Activated naive CD8-positive, alpha-beta T cell treated with anti-CD3 and anti-CD28 coated beads, Interleukin-2, amount 50 U/mL, for 24 hours (primary cell): ENCODE measurements around the gene PRSS38.

Experiments
- ATAC-seq: fragments of 150-1000 bp; cut with Tn5 transposase; one replicate; pipeline ENCODE4 v1.10.0; 2021
- DNase-seq: peaks from one replicate; pipeline ENCODE4 v3.0.0; 2021
- H3K27ac Mint-ChIP-seq: one replicate; pipeline ENCODE4 v1.8.0; 2021; ENCODE audit warnings: mild to moderate bottlenecking, mixed read lengths
- H3K27me3 Mint-ChIP-seq: one replicate; pipeline ENCODE4 v1.8.0; 2021; ENCODE audit warnings: mixed read lengths
- H3K36me3 Mint-ChIP-seq: one replicate; pipeline ENCODE4 v1.8.0; 2021; ENCODE audit warnings: low read depth, mixed read lengths
- H3K4me1 Mint-ChIP-seq: one replicate; pipeline ENCODE4 v1.8.0; 2021; ENCODE audit warnings: mixed read lengths
- H3K4me3 Mint-ChIP-seq: one replicate; pipeline ENCODE4 v1.8.0; 2021; ENCODE audit warnings: mild to moderate bottlenecking, moderate library complexity, mixed read lengths
- H3K9me3 Mint-ChIP-seq: one replicate; pipeline ENCODE4 v1.8.0; 2021; ENCODE audit warnings: mixed read lengths

Gene PRSS38

DNA sequence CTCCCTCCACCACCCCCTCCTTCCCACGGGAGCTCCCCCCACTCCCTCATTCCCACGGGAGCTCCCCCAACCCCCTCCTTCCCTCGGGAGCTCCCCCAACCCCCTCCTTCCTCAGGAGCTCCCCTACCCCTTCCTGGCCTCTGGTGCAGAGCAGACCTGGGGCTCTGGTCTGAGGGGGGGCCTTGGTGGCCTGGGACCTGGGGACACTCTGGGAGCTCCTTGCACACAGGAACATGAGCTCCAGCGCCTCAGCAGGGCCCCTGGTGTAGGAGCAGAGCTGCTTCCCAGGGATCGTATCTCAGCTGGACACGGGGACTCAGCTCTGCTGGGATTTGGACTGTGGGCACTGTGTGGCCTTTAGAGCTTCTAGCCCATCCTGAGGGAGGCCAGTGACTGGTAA lies 19.7 kb upstream of the PRSS38 start:
- Mint-ChIP-seq H3K36me3 (no peaks in the 10 kb centered on the region), H3K4me1 (no peaks in the 10 kb centered on the region), H3K27me3 (no peaks in the 10 kb centered on the region), H3K4me3 (no peak overlapping the region), H3K9me3 (no peaks in the 10 kb centered on the region), H3K27ac (no peak overlapping the region)
- ATAC-seq, result no peak
- DNase-seq, result no peak

DNA sequence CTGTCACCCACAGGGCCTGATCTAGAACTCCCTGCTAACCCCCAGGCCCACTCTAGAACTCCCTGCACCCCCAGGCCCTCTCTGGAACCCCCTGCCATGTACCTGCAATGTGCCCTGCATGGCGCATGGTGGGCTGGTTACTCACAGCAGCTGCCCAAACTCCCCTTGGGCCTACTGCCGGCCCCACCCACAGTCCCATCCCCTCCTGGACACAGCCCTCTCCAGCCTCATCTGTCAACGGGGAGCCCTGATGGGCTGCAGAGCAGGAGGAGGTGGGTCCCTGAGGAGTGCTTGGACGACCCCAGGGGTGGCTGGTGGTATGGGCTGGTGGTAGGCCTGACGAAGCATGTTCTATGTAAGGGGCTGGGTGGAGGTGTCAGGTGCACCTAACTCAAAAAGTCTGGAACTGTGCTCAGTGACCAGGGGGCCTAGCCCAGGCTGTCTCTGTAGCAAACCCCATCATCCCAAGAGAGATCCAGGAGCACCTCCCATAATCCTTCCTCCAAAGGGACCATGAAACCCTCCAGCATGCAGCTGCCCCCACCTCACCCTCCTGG lies 19.0 kb upstream of the PRSS38 start:
- ATAC-seq, result no peak
- Mint-ChIP-seq H3K4me3 (no peak overlapping the region), H3K36me3 (no peaks in the 10 kb centered on the region), H3K27me3 (no peaks in the 10 kb centered on the region), H3K27ac (no peak overlapping the region), H3K9me3 (no peaks in the 10 kb centered on the region), H3K4me1 (no peaks in the 10 kb centered on the region)
- DNase-seq, result no peak

DNA sequence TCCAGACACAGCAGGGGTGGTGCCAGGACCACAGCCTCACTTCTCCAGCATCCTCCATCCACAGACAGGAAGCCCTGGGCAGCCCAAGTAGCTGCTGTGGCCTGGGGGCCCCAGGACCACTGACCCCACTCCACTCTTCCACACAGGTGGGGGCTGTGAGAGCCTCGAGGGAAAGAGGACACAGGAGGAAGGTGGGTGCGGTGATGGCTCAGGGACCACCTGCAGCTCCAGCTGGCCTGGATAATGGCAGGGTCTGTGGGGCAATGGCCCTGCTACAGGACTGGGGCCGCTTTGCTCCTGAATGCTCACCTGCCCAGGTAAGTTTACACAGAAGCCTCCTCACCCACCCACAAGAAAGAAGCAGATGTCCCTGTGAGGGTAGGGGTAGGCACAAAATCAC lies 18.3 kb upstream of the PRSS38 start:
- no peaks in the 10 kb centered on the region for H3K4me1 Mint-ChIP-seq
- no peaks in the 10 kb centered on the region for H3K36me3 Mint-ChIP-seq
- H3K9me3 Mint-ChIP-seq, result no peaks in the 10 kb centered on the region
- no peak overlapping the region for H3K27ac Mint-ChIP-seq
- H3K4me3 Mint-ChIP-seq, result no peak overlapping the region
- DNase-seq (no peak), ATAC-seq (no peak)
- no peaks in the 10 kb centered on the region for H3K27me3 Mint-ChIP-seq

DNA sequence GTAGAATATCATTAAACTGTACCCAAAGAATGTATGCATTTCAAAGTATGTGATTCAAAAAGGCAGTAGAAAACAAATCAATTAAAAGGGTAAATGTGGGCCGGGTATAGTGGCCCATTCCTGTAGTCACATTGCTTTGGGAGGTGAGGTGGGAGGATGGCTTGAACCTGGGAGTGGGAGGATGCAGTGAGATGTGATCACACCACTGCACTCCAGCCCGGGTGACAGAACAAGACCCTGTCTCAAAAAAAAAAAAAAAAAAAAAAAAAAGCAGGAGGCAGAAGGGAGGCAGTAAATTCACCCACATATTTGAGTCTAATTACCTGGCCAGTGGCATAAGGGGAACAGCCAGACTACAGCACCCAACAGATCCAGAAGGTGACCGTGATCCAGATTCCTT lies 17.9 kb upstream of the PRSS38 start:
- Mint-ChIP-seq H3K27ac (no peak overlapping the region), H3K9me3 (no peaks in the 10 kb centered on the region)

DNA sequence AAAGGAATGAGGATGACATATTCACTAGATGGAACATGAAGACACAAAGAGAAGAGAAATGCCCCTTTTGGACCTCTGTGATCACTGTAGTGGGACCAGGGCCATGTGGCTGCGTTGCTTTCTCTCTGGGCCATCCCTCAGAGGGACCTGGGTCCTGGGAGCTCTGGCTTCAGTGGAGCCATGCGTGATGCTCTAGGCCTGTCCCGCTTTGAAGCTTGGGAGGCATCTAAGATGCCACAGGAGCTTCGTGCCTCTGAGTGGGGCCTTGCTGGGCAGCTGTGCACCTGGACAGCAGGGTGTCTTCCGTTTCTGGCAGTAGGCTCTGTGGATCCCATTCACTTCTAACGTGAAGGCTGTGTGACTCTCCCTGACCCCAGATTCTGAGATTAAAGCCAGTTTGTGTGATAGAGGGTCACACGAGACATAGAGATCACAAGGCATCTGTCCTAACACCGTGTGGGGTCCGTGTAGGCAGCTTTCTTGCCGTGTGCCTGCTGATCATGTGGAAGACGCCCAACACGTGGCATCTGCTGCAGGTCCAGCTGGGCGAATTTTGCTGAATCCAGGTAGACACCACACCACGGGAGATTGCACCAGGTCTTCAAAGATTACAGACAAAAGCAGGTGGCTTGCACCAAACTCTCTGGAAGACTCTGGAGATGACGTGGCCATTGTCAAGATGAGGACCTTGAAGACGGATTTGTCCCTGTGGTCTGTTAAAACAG lies 17.2 kb upstream of the PRSS38 start:
- no peaks in the 10 kb centered on the region for H3K4me1 Mint-ChIP-seq
- H3K27ac Mint-ChIP-seq, result no peak overlapping the region
- H3K36me3 Mint-ChIP-seq, result no peaks in the 10 kb centered on the region
- ATAC-seq (no peak), DNase-seq (no peak)
- no peaks in the 10 kb centered on the region for H3K27me3 Mint-ChIP-seq
- no peak overlapping the region for H3K4me3 Mint-ChIP-seq
- peaks cover 3% of the 10 kb centered on the region for H3K9me3 Mint-ChIP-seq

More for the DNA sequence above, 17.9 kb upstream of the PRSS38 start:
- ATAC-seq, result no peak
- no peak overlapping the region for H3K4me3 Mint-ChIP-seq
- no peaks in the 10 kb centered on the region for H3K4me1 Mint-ChIP-seq
- no peaks in the 10 kb centered on the region for H3K27me3 Mint-ChIP-seq
- no peak for DNase-seq
- no peaks in the 10 kb centered on the region for H3K36me3 Mint-ChIP-seq

DNA sequence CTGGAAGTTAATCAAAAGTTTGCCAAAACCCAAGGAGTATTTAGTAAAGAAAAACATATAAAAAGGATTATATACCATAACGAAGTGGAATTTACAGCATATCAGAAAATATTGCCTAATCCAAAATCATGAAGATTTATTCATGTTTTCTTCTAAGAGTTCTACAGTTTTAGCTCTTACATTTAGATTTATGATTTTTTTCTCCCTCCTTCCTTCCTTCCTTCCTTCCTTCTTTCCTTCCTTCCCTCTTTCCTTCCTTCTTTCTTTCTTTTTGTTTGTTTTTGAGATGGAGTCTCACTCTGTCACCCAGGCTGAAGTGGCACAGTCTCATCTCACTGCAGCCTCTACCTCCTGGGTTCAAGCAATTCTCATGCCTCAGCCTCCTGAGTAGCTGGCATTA lies 15.7 kb upstream of the PRSS38 start:
- peaks cover 3% of the 10 kb centered on the region for H3K27me3 Mint-ChIP-seq
- no peaks in the 10 kb centered on the region for H3K4me1 Mint-ChIP-seq
- H3K4me3 Mint-ChIP-seq, result no peak overlapping the region
- no peak overlapping the region for H3K27ac Mint-ChIP-seq
- H3K9me3 Mint-ChIP-seq, result peaks cover 17% of the 10 kb centered on the region
- no peaks in the 10 kb centered on the region for H3K36me3 Mint-ChIP-seq
- no peak for ATAC-seq
- DNase-seq, result no peak

DNA sequence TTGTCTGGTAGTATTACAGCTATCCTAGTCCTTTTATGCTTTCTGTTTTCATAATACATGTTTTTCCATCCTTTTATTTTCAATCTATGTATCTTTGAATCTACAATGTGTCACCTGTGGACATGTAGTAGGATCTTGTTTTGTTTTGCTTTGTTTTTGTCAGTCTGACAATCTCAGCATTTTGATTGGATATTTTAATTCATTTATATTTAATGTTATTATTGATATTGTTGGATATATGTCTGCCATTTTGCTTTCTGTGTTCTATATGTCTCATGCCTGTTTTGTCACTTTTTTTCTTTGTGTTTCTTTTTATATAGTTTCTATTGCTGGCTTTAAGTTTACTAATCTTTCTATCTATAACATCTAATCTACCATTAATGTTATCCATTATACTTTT lies 11.5 kb upstream of the PRSS38 start:
- no peak for DNase-seq
- Mint-ChIP-seq H3K27me3 (peaks cover 11% of the 10 kb centered on the region), H3K9me3 (peaks cover 18% of the 10 kb centered on the region), H3K36me3 (peaks cover 2% of the 10 kb centered on the region), H3K4me3 (no peak overlapping the region), H3K4me1 (peaks cover 10% of the 10 kb centered on the region), H3K27ac (no peak overlapping the region)
- no peak for ATAC-seq

DNA sequence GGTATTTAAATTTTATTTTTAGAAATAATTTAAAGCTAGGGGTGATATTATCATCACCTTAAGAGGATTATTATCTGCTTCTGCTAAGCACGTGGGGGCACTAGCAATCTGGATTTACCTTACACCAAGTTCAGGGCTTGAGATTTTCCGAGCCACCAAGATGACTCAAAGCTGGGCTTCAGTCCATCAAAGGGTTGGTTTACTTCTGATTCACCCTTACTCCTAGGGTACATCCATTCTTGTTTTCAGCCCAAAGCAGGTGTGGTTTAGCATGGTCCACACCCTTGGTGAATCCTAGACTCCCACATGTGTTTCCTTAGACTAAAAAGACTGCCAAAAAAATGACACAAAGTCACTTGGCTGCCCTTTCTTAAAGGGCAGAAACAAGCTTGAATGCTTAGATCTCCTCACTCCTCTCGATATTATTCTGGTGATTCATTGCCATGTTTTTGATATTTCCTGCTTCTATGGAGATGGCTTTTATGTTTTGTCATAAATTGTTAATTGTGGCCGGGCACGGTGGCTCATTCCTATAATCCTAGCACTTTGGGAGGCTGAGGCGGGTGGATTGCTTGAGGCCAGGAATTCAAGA lies 9.8 kb upstream of the PRSS38 start:
- ATAC-seq (peak; percentile 61), DNase-seq (no peak)
- Mint-ChIP-seq H3K4me3 (no peak overlapping the region), H3K27me3 (peaks cover 11% of the 10 kb centered on the region), H3K36me3 (peaks cover 2% of the 10 kb centered on the region), H3K27ac (no peak overlapping the region), H3K9me3 (peaks cover 18% of the 10 kb centered on the region), H3K4me1 (peaks cover 13% of the 10 kb centered on the region)

DNA sequence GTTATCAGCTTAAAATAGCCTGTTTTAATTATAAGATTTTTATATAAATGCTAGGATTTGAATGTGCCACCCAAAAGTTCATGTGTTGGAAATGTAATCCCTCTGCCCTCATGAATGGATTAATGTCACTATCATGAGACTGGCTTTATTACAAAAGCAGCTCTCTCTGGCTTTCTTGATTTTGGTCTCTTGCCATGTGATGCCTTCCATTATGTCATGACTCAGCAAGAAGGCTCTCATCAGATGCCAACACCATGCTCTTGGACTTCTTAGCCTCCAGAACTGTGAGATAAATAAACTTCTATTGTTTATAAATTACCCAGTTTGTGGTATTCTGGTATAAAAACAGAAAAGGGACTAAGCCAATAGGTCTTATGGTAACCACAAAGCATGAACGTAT lies 6.9 kb upstream of the PRSS38 start:
- Mint-ChIP-seq H3K27ac (no peak overlapping the region), H3K4me1 (peaks cover 13% of the 10 kb centered on the region), H3K36me3 (peaks cover 9% of the 10 kb centered on the region), H3K27me3 (peaks cover 11% of the 10 kb centered on the region), H3K4me3 (no peak overlapping the region), H3K9me3 (peaks cover 26% of the 10 kb centered on the region)
- no peak for ATAC-seq
- DNase-seq, result no peak

DNA sequence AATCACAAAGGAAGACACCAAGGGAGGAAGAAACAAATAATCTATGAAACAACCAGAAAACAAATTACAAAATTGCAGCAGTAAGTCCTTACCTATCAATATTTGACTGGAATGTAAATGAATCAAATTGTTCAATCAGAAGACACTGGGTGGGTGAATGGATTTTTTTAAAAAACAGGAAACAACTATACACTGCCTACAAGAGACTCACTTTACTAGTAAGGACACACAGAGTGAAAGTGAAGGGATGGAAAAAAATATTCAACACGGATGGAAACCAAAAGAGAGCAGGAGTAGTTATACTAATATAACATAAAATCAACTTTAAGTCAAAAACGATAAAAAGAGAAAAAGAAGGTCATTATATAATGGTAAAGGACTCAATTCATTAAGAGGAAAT lies 6.4 kb upstream of the PRSS38 start:
- no peak overlapping the region for H3K4me3 Mint-ChIP-seq
- ATAC-seq (peak; percentile 33), DNase-seq (no peak)
- peaks cover 24% of the 10 kb centered on the region for H3K9me3 Mint-ChIP-seq
- H3K4me1 Mint-ChIP-seq, result peaks cover 13% of the 10 kb centered on the region
- H3K27me3 Mint-ChIP-seq, result peaks cover 10% of the 10 kb centered on the region
- peaks cover 9% of the 10 kb centered on the region for H3K36me3 Mint-ChIP-seq
- H3K27ac Mint-ChIP-seq, result no peak overlapping the region

DNA sequence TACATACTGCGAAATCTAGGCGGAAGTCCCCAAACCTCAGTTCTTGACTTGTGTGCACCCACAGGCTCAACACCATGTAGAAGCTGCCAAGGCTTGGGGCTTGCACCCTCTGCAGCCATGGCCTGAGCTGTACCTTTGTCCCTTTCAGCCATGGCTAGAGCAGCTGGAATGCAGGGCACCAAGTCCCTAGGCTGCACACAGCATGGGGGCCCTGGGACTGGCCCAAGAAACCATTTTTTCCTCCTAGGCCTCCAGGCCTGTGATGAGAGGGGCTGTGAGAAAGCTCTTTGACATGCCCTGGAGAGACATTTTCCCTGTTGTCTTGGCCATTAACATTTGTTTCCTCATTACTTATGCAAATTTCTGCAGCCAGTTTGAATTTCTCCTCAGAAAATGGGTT lies 1.5 kb upstream of the PRSS38 start:
- DNase-seq, result no peak
- Mint-ChIP-seq H3K4me1 (peaks cover 3% of the 10 kb centered on the region), H3K9me3 (peaks cover 21% of the 10 kb centered on the region), H3K27me3 (no peaks in the 10 kb centered on the region), H3K4me3 (no peak overlapping the region), H3K36me3 (peaks cover 13% of the 10 kb centered on the region), H3K27ac (no peak overlapping the region)
- no peak for ATAC-seq

DNA sequence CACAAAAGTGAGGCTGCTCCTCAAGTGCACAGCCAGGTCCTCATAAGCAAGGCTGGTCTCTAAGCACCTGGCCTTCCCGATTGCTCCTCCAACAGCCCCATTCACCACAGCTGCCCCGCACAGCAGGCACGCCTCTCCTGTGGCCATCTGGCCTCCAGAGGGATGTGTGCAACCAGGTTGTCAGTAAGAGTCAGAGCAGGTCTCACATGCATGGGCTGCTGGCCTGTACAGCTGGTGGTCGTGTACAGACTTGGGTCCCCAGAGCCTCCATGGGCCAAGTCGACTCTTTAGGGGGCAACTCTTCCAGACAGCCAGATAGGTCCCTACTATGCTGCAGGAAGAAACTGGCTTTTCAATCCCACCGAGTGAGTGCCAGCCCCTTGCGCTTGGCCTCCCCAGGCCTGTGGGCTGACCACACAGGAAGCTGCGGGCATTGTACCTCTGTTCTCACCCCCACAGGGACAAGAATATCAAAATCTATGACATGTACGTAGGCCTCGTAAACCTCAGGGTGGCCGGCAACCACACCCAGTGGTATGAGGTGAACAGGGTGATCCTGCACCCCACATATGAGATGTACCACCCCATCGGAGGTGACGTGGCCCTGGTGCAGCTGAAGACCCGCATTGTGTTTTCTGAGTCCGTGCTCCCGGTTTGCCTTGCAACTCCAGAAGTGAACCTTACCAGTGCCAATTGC lies 1.4 kb downstream of the PRSS38 start:
- H3K36me3 Mint-ChIP-seq, result peaks cover 13% of the 10 kb centered on the region
- no peak overlapping the region for H3K4me3 Mint-ChIP-seq
- H3K27me3 Mint-ChIP-seq, result no peaks in the 10 kb centered on the region
- peaks cover 29% of the 10 kb centered on the region for H3K9me3 Mint-ChIP-seq
- no peaks in the 10 kb centered on the region for H3K4me1 Mint-ChIP-seq
- DNase-seq (no peak), ATAC-seq (no peak)
- H3K27ac Mint-ChIP-seq, result no peak overlapping the region

DNA sequence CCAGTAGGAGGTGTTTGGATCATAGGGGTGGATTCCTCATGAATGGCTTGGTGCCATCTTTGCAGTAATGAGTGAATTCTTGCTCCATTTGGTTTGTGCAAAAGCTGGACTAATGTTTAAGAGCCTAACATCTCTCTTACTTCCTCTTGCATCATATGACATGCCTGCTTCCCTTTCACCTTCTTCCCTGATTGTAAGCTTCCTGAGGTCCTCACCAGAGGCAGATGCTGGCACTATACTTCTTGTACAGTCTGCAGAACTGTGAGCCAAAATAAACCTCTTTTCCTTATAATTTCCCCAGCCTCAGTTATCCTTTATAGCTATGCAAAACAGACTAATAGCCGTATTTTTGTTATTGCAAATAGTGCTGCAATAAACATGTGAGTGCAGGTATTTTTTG lies 8.1 kb downstream of the PRSS38 start:
- H3K27me3 Mint-ChIP-seq, result peaks cover 3% of the 10 kb centered on the region
- DNase-seq, result no peak
- peaks cover 24% of the 10 kb centered on the region for H3K9me3 Mint-ChIP-seq

DNA sequence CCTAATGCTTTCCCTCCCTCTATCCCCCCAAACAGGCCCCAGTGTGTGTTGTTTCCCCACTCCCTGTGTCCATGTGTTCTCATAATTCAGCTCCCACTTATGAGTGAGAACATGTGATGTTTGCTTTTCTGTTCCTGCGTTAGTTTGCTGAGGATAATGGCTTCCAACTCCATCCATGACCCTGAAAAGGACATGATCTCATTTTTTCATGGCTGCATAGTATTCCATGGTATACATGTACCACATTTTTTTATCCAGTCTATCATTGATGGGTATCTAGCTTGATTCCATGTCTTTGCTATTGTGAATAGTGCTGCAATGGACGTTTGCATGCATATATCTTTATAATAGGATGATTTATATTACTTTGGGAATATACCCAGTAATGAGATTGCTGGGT lies 8.7 kb downstream of the PRSS38 start:
- Mint-ChIP-seq H3K36me3 (peaks cover 1% of the 10 kb centered on the region), H3K27me3 (peaks cover 3% of the 10 kb centered on the region), H3K4me3 (no peak overlapping the region), H3K9me3 (peaks cover 24% of the 10 kb centered on the region), H3K27ac (no peak overlapping the region), H3K4me1 (peaks cover 8% of the 10 kb centered on the region)
- DNase-seq (no peak), ATAC-seq (no peak)

More for the DNA sequence above, 8.1 kb downstream of the PRSS38 start:
- ATAC-seq, result no peak
- Mint-ChIP-seq H3K36me3 (no peaks in the 10 kb centered on the region), H3K4me1 (peaks cover 8% of the 10 kb centered on the region), H3K27ac (no peak overlapping the region), H3K4me3 (no peak overlapping the region)

DNA sequence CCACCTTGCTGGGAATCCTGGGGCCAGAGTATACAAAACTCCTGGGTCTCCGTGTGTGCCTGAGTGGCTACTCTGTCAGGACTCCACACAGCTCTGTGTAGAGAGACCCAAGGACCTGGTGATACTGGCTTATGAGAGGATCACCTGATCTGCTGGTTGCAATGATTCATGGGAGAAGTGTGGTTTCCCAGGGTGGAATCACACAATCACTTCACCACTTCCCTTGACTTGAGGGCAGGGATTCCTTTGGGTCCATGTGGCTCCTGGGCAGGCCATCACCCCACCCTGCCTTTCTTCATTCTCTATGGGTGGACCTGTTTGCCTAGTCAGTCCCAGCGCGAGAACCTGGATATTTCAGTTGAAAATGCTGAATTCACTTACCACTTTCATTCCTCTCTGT lies 13.3 kb downstream of the PRSS38 start:
- Mint-ChIP-seq H3K9me3 (peaks cover 12% of the 10 kb centered on the region), H3K4me3 (no peak overlapping the region), H3K36me3 (peaks cover 1% of the 10 kb centered on the region), H3K4me1 (peaks cover 8% of the 10 kb centered on the region), H3K27ac (no peak overlapping the region), H3K27me3 (peaks cover 4% of the 10 kb centered on the region)
- ATAC-seq (no peak), DNase-seq (no peak)
